IPS DF 6.9 (cell line): Measurements from ENCODE around the gene SRXN1.
"Not testable (repeated sequence)": the region's sequence is repeated elsewhere in the genome, so short reads cannot be mapped to it uniquely, and the experiment has no call there.

Source experiments
- DNase-seq: peaks from one replicate; pipeline ENCODE4 v3.0.0-alpha.2; 2013; ENCODE audit warnings: low read depth, low spot score
- H3K27ac ChIP-seq: one replicate; pipeline ENCODE4 v1.5.1; 2013; ENCODE audit warnings: low read length, control low read depth
- H3K27me3 ChIP-seq: 2 replicates; pipeline ENCODE4 v1.6.1; 2013; ENCODE audit warnings: mild to moderate bottlenecking, low read length; ENCODE audit not compliant: control insufficient read depth, insufficient read depth
- H3K36me3 ChIP-seq: 2 replicates; pipeline ENCODE4 v1.6.1; 2013; ENCODE audit warnings: low read length; ENCODE audit not compliant: control insufficient read depth, insufficient read depth
- H3K4me1 ChIP-seq: 2 replicates; pipeline ENCODE4 v1.6.1; 2013; ENCODE audit warnings: low read length; ENCODE audit not compliant: control insufficient read depth, insufficient read depth
- H3K4me3 ChIP-seq: 2 replicates; pipeline ENCODE4 v1.5.1; 2013; ENCODE audit warnings: mild to moderate bottlenecking, low read length
- H3K9me3 ChIP-seq: 2 replicates; pipeline ENCODE4 v1.6.1; 2013; ENCODE audit warnings: low read length, inconsistent platforms; ENCODE audit not compliant: control insufficient read depth, insufficient read depth
- WGBS: extraction: QIAGEN DNeasy Blood & Tissue Kit; methylation state at CpG from one replicate; pipeline ENCODE4 v1.1.7; 2013; ENCODE audit warnings: mixed read lengths, missing lambda C conversion rate; ENCODE audit not compliant: insufficient read length, insufficient coverage; 5-methylcytosine and 5-hydroxymethylcytosine counted together

Gene SRXN1

DNA sequence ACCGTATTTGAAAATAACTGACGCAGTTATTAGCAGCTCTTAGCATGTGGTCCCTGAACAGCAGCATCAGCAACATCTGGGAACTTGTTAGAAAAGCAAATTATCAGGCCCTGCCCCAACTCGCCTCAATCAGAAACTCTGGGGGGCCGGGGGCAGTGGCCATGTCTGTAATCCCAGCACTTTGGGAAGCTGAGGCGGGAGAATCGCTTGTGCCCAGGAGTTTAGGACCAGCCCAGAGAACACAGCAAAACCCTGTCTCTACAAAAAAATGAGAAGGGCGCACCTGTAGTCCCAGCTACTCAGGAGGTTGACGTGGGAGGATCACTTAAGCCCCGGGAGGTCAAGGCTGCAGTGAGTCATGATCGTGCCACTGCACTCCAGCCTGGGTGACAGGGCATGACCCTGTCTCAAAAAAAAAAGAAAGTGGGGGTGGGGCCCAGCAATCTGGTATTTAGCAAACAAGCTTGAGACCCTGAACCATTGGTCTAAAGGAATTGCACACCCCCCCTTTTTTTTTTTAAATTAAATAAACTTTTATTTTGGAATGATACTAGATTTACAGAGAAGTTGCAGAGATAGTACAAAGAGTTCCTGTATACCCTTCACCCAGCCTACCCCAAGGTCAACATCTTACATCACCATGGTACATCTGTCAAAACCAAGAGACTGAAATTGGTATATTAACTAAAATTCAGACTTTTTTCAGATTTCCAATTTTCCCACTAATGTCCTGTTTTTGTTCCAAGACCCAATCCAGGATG is 6.7 kb downstream of the SRXN1 start:
- Histone ChIP-seq H3K9me3 (no peaks in the 10 kb centered on the region), H3K27ac (no peak overlapping the region), H3K4me3 (no peak overlapping the region), H3K4me1 (no peaks in the 10 kb centered on the region), H3K27me3 (no peaks in the 10 kb centered on the region), H3K36me3 (peaks cover 21% of the 10 kb centered on the region)
- no CpG with 5 or more reads among the region's 10 CpGs for WGBS
- no peak for DNase-seq

DNA sequence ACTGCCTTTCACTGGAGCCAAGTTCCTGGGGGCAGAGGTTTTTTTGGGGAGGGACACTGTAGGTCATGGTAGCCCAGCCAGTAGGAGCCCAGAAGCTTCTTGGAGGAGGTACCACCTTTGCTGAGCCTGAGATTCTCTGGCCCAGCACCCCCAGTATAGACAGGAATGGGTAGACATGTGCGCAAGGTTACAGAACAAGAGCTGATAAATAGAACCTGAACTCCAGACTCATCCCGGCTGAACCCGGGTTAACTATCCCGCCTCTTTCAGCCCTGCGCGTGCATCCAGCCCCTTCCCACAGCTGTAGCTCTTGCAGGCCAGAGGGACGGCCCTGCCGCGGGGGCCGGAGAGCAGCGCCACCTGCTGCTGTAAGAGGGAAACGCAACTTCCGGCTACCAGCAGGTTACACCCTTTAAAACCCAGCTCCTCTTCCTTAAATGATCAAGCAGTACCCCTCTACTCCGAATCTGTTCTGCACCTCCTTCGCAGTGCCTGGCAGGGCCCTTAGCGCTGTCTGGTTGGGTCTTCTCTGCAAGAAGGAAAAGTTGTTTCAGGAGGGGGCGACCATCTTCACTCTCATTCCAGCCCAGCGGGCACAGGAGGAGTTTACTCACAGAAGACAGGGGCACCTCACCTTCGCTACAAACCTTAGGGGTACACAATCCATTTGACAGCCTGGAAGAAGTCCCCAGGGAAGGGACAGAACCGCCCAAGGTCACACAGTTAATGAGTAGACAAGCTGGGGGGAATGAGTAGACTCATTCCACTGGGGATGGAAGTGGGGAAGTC is 7.5 kb downstream of the SRXN1 start:
- WGBS: no CpG with 5 or more reads among the region's 20 CpGs

DNA sequence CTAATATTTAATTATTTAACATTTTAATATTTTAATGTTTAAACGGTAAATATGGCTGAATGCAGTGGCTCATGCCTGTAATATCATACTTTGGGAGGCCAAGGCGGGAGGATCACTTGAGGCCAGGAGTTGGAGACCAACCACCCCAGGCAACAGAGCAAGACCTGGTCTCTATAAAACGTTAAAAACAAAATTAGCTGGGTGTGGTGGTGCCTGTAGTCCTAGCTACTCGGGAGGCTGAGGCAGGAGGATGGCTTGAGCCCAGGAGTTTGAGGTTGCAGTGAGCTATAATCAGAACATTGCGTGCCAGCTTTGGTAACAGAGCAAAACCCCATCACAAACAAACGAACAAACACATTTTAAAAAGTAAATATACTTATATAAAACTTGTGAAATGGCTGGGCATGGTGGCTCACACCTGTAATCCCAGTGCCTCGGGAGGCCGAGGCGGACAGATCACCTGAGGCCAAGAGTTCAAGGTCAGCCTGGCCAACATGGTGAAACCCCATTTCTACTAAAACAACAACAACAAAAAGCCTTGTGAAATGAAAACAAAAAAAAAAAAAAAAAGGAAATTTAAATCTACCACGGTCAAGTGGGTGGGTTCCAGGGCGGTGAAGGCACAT is 8.2 kb downstream of the SRXN1 start:
- no peak overlapping the region for H3K27ac ChIP-seq
- no peaks in the 10 kb centered on the region for H3K4me1 ChIP-seq
- H3K36me3 ChIP-seq: peaks cover 17% of the 10 kb centered on the region
- H3K4me3 ChIP-seq: no peak overlapping the region
- H3K9me3 ChIP-seq: no peaks in the 10 kb centered on the region
- no peak for DNase-seq
- no CpG with 5 or more reads among the region's 11 CpGs for whole genome bisulfite sequencing
- no peaks in the 10 kb centered on the region for H3K27me3 ChIP-seq

More for the DNA sequence above, 7.5 kb downstream of the SRXN1 start:
- no peaks in the 10 kb centered on the region for H3K9me3 ChIP-seq
- H3K4me3 ChIP-seq: no peak overlapping the region
- no peak overlapping the region for H3K27ac ChIP-seq
- peak; percentile 82 for DNase-seq
- H3K4me1 ChIP-seq: no peaks in the 10 kb centered on the region
- no peaks in the 10 kb centered on the region for H3K27me3 ChIP-seq
- H3K36me3 ChIP-seq: peaks cover 18% of the 10 kb centered on the region

DNA sequence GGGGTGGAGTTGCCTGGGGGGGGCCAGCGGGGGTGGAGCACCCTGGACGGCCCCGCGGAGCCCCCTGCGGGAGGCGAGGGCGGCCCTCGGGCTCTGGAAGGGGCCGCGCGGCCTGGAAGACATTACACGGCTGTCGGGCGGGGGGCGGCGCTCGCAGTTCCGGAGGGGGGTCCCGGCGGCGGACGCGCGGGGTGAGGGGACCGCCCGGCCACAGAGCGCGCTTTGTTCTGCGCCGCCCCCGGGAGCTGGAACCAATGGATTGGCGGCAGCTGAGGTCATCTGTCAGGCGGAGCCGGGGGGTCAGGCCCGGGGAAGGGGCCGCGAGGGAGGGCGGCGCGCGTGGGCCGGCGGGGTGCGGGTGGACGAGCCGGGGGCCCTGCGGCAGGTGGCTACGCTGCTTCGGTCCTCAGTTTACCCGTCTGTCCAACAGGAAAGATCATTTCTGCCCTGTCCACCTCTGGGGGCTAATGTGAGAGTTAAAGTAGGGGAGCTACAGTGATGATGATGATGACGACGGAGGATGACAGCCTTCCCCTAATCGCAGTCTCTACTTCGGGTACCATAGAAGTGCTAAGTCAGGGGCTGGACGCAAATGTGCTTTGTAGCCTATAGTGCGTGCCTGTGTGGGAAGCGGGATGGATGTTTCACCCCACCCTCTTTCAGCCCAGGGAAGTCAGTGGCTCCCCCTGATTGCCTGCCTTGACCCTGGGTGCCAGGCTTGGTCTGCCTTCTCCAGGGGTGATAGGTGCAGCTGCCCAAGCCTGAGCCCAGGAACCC is 10.4 kb downstream of the SRXN1 start:
- no peaks in the 10 kb centered on the region for H3K27me3 ChIP-seq
- no CpG with 5 or more reads among the region's 57 CpGs for WGBS
- peaks cover 3% of the 10 kb centered on the region; the same call in 1 of the 2 replicates for H3K36me3 ChIP-seq
- H3K4me1 ChIP-seq: no peaks in the 10 kb centered on the region
- H3K27ac ChIP-seq: no peak overlapping the region
- no peaks in the 10 kb centered on the region for H3K9me3 ChIP-seq
- DNase-seq: no peak
- no peak overlapping the region; the same call in 1 of the 2 replicates for H3K4me3 ChIP-seq

DNA sequence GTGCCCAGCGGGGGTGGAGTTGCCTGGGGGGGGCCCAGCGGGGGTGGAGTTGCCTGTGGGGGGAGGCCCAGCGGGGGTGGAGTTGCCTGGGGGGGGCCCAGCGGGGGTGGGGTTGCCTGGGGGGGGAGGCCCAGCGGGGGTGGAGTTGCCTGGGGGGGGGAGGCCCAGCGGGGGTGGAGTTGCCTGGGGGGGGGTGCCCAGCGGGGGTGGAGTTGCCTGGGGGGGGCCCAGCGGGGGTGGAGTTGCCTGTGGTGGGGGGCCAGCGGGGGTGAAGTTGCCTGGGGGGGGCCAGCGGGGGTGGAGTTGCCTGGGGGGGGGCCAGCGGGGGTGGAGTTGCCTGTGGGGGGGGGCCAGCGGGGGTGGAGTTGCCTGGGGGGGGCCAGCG is 11.0 kb downstream of the SRXN1 start:
- not testable (repeated sequence) for H3K4me3 ChIP-seq, H3K27ac ChIP-seq, H3K4me1 ChIP-seq, H3K27me3 ChIP-seq, H3K9me3 ChIP-seq, DNase-seq, H3K36me3 ChIP-seq
- WGBS: no CpG with 5 or more reads among the region's 13 CpGs

DNA sequence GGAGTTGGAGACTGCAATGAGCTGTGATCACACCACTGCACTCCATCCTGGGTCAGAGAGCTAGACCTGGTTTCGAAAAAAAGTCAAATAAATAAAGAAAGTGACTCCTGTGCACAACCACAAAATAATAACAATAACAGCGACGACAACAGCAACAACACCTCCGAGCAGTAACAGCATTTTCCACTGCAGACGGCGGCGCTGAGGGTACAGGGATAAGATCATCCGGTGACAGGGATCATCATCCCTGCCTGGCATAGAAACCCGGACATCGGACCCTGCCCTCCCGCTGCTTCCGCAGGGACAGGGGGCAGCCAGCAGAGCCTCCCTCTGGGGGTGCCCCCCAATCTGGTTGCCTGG is 11.5 kb downstream of the SRXN1 start:
- Histone ChIP-seq H3K36me3 (no peaks in the 10 kb centered on the region), H3K27me3 (no peaks in the 10 kb centered on the region), H3K4me3 (no peak overlapping the region), H3K27ac (no peak overlapping the region), H3K4me1 (no peaks in the 10 kb centered on the region), H3K9me3 (no peaks in the 10 kb centered on the region)
- DNase-seq: no peak
- no CpG with 5 or more reads among the region's 12 CpGs for WGBS

DNA sequence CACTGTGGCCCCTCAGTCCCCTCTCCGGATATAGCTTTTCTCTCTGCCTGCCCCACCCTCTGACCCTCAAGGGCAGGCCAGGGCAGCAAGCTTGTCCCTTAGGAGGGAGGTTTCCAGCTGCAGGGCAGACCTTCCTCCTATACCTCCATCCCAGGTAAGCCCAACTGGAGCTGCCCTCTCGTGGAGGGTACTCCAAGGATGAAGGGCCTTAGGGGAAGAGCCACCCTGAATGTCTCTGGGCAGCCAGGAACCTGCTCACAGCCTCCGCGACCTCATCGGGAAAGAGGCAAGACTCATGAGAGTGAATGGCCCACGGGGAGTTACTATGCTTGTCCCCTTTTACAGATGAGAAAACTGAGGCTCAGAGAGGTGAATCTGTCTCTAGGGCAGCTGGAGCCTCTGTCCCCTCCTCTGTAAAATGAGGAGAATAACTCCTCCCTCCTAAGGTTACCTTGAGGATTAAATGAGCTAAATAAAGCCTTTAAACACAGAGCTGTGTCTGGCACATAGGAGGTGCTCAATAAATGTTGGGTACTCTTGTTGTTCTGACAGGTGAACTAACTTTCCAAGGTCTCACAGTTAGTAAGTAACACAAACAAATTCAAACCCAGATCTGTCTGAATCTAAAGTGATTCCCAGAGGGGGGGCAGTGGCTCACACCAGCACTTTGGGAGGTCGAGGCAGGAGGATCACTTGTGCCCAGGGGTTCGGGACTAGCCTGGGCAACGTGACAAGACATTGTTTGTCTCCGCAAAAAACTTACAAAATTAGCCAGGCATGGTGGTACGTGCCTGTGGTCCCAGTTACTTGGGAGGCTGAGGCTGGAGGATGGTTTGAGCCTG is 12.1 kb downstream of the SRXN1 start:
- Histone ChIP-seq H3K4me3 (no peak overlapping the region), H3K36me3 (no peaks in the 10 kb centered on the region), H3K27ac (no peak overlapping the region), H3K27me3 (no peaks in the 10 kb centered on the region), H3K9me3 (no peaks in the 10 kb centered on the region), H3K4me1 (no peaks in the 10 kb centered on the region)
- DNase-seq: no peak
- WGBS: no CpG with 5 or more reads among the region's 11 CpGs

DNA sequence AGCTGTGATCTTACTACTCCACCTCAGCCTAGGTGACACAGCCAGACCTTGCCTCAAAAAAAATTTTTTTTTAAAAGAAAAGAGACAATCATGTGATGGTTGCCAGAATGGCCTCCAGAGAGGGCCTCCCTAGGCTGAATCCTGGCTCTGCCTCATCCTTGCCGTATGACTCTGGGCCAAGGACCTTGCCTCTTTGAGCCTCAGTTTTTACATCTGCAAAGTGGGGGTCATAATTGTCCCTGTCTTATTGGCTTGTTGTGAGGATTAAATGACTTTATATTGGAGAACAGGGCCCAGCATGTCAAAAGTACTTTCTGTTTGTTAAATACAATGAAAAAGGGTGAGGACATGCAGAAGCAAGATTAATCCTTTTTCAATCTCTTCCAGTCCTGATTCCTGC is 14.4 kb downstream of the SRXN1 start:
- no peaks in the 10 kb centered on the region for H3K27me3 ChIP-seq
- DNase-seq: no peak
- no peak overlapping the region for H3K4me3 ChIP-seq
- H3K27ac ChIP-seq: no peak overlapping the region
- H3K36me3 ChIP-seq: no peaks in the 10 kb centered on the region
- no CpG with 5 or more reads among the region's 1 CpG for WGBS
- no peaks in the 10 kb centered on the region for H3K9me3 ChIP-seq
- no peaks in the 10 kb centered on the region for H3K4me1 ChIP-seq

DNA sequence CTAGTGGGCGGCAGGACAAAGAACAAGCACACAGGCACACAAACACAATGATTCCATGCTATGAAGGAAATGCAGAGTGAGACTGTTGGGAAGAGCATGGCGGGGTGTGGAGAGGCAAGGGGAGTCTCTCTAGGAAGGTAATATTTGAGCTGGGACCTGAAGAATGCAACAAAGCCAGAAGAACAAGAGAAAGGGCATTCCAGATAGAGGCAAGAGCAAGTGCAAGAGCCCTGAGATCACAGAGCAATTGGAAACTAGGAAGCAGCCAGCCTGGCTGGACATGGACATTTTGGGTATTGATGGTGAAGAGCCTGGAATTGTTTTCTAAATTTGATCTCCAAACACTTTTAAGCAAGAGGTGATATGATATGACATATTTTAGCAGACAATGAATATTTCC is 15.4 kb downstream of the SRXN1 start:
- H3K27ac ChIP-seq: no peak overlapping the region
- no peak for DNase-seq
- no peaks in the 10 kb centered on the region for H3K4me1 ChIP-seq
- no peak overlapping the region for H3K4me3 ChIP-seq
- H3K9me3 ChIP-seq: no peaks in the 10 kb centered on the region
- no peaks in the 10 kb centered on the region for H3K27me3 ChIP-seq
- no CpG with 5 or more reads among the region's 2 CpGs for WGBS
- no peaks in the 10 kb centered on the region for H3K36me3 ChIP-seq
